H1 (cell line): Measurements from ENCODE around the gene CXCL6. TPM values are rescaled to one million over a fixed set of nuclear protein-coding genes. Genes with fewer than 3 reads are reported as not detected.
A peak's percentile ranks its signal among the peaks of the same experiment; 100 is the strongest.

Experiments used
- CTCF ChIA-PET: fragments of 300-600 bp; sonication (Branson Sonifier 250); formaldehyde crosslinking; loops from one replicate; lab custom pipeline; 2021; ENCODE audit not compliant: partially characterized antibody; lab: Charles Lee
- POLR2A ChIA-PET: fragments of 300-600 bp; sonication (Branson Sonifier 250); formaldehyde crosslinking; loops from one replicate; lab custom pipeline; 2021; ENCODE audit warnings: inconsistent platforms; ENCODE audit not compliant: partially characterized antibody; lab: Charles Lee
- DNase-seq, 2 experiments: peaks; one replicate each; pipeline versions ENCODE4 v3.0.0 to v3.0.0-alpha.2; 2010 to 2022; ENCODE audit warnings: low spot score in 2 of 2, low read depth in 1 of 2, mixed read lengths in 1 of 2
- FAIRE-seq: peaks from 2 replicates; lab custom pipeline; 2011; peaks lifted over from hg19 to GRCh38; lab: Jason Lieb, UNC
- H2AFZ ChIP-seq: 2 replicates; pipeline ENCODE4 v1.8.1; 2012; ENCODE audit warnings: low read length, inconsistent platforms
- H2AK5ac ChIP-seq: 2 replicates; pipeline ENCODE4 v1.6.1; 2013; ENCODE audit warnings: low read depth, low read length
- H2BK120ac ChIP-seq: replicated peaks from 2 replicates; pipeline ENCODE3; 2013; ENCODE audit warnings: low read depth, low read length, inconsistent platforms
- H2BK12ac ChIP-seq: 2 replicates; pipeline ENCODE4 v1.6.1; 2013; ENCODE audit warnings: low read depth, low read length
- H2BK15ac ChIP-seq: 2 replicates; pipeline ENCODE4 v1.6.1; 2013; ENCODE audit warnings: low read length
- H2BK20ac ChIP-seq: 2 replicates; pipeline ENCODE4 v1.6.1; 2013; ENCODE audit warnings: low read length
- H2BK5ac ChIP-seq: 2 replicates; pipeline ENCODE4 v1.6.1; 2013; ENCODE audit warnings: low read depth, low read length
- H3K14ac ChIP-seq: 2 replicates; pipeline ENCODE4 v1.6.1; 2013; ENCODE audit warnings: inconsistent platforms; ENCODE audit not compliant: insufficient read length
- H3K18ac ChIP-seq: 2 replicates; pipeline ENCODE4 v1.6.1; 2013; ENCODE audit warnings: low read length; ENCODE audit errors: extremely low read depth
- H3K23ac ChIP-seq: 2 replicates; pipeline ENCODE4 v1.6.1; 2013; ENCODE audit warnings: inconsistent platforms; ENCODE audit not compliant: insufficient read length
- H3K23me2 ChIP-seq: 2 replicates; pipeline ENCODE4 v1.6.1; 2013; ENCODE audit warnings: low read depth, low read length
- H3K27ac ChIP-seq: 2 replicates; pipeline ENCODE4 v1.6.1; 2011; ENCODE audit warnings: low read depth, low read length, inconsistent platforms
- H3K27me3 ChIP-seq, 4 experiments: replicated peaks in 1 of 4; 1 replicate in 1 of 4; 2 replicates in 3 of 4; pipeline versions ENCODE4 v1.6.1 to v1.8.1; 2011 to 2013; ENCODE audit warnings: low read length in 3 of 4, mild to moderate bottlenecking in 3 of 4, inconsistent platforms in 2 of 4, mixed read lengths in 2 of 4, moderate library complexity in 1 of 4; ENCODE audit not compliant: control insufficient read depth in 3 of 4, insufficient read depth in 3 of 4; ENCODE audit errors: extremely low read depth in 1 of 4
- H3K36me3 ChIP-seq, 4 experiments: 2 replicates each; pipeline versions ENCODE4 v1.6.1 to v1.8.1; 2011 to 2013; ENCODE audit warnings: mild to moderate bottlenecking in 4 of 4, low read length in 3 of 4, moderate library complexity in 2 of 4, control low read depth in 1 of 4, inconsistent platforms in 1 of 4; ENCODE audit not compliant: insufficient read depth in 4 of 4, control insufficient read depth in 2 of 4
- H3K4ac ChIP-seq: replicated peaks from 2 replicates; pipeline ENCODE3; 2013; ENCODE audit warnings: low read length, low read depth, mixed read lengths, inconsistent platforms; ENCODE audit not compliant: insufficient read length
- H3K4me1 ChIP-seq, 4 experiments: replicated peaks in 1 of 4; 1 replicate in 1 of 4; 2 replicates in 3 of 4; pipeline versions ENCODE4 v1.6.1 to v1.8.1; 2011 to 2013; ENCODE audit warnings: low read length in 3 of 4, inconsistent platforms in 2 of 4, mixed read lengths in 1 of 4; ENCODE audit not compliant: insufficient read depth in 4 of 4, control insufficient read depth in 3 of 4
- H3K4me2 ChIP-seq, 2 experiments: 2 replicates each; pipeline versions ENCODE4 v1.6.1 to v1.8.1; 2011 to 2013; ENCODE audit warnings: low read depth in 2 of 2, low read length in 2 of 2, control low read depth in 1 of 2, inconsistent platforms in 1 of 2, mild to moderate bottlenecking in 1 of 2; ENCODE audit not compliant: insufficient read depth in 1 of 2
- H3K4me3 ChIP-seq, 4 experiments: fragments of 200-600, 300-600 bp in 1 of 4; sonication (generic), shearing (Covaris generic), sonication (Bioruptor Twin) in 1 of 4; 2 replicates each; pipeline versions ENCODE4 v1.5.1 to v1.8.1; 2011 to 2016; ENCODE audit warnings: low read length in 4 of 4, low read depth in 3 of 4, control low read depth in 2 of 4, inconsistent platforms in 2 of 4, mild to moderate bottlenecking in 2 of 4, mixed read lengths in 1 of 4, moderate library complexity in 1 of 4; ENCODE audit not compliant: insufficient read depth in 2 of 4; ENCODE audit errors: extremely low read depth in 1 of 4
- H3K56ac ChIP-seq: replicated peaks from 2 replicates; pipeline ENCODE3; 2013; ENCODE audit warnings: low read depth, mild to moderate bottlenecking, mixed read lengths, low read length, inconsistent platforms; ENCODE audit not compliant: insufficient read length
- H3K79me1 ChIP-seq: 2 replicates; pipeline ENCODE4 v1.6.1; 2013; ENCODE audit warnings: low read depth, low read length, control low read depth
- H3K79me2 ChIP-seq, 2 experiments: 2 replicates each; pipeline versions ENCODE4 v1.6.1 to v1.8.1; 2012 to 2013; ENCODE audit warnings: low read length in 2 of 2, mild to moderate bottlenecking in 2 of 2, inconsistent platforms in 1 of 2; ENCODE audit not compliant: insufficient read depth in 2 of 2, control insufficient read depth in 1 of 2
- H3K9ac ChIP-seq, 4 experiments: replicated peaks in 1 of 4; 1 replicate in 1 of 4; 2 replicates in 3 of 4; pipeline versions ENCODE4 v1.6.1 to v1.8.1; 2011 to 2013; ENCODE audit warnings: low read depth in 3 of 4, low read length in 3 of 4, control low read depth in 2 of 4, mild to moderate bottlenecking in 2 of 4, moderate library complexity in 2 of 4, inconsistent platforms in 1 of 4; ENCODE audit errors: extremely low read depth in 1 of 4
- H3K9me3 ChIP-seq, 2 experiments: 2 replicates each; pipeline versions ENCODE4 v1.6.1 to v1.8.1; 2012 to 2013; ENCODE audit warnings: mild to moderate bottlenecking in 2 of 2, moderate library complexity in 2 of 2, control low read depth in 1 of 2, inconsistent platforms in 1 of 2, low read depth in 1 of 2, low read length in 1 of 2, mixed read lengths in 1 of 2; ENCODE audit not compliant: insufficient read depth in 2 of 2
- H4K20me1 ChIP-seq, 2 experiments: replicated peaks in 1 of 2; 2 replicates each; pipeline versions ENCODE3 to v1.8.1; 2011 to 2013; ENCODE audit warnings: inconsistent platforms in 2 of 2, low read length in 2 of 2, mild to moderate bottlenecking in 1 of 2; ENCODE audit not compliant: insufficient read depth in 2 of 2, control insufficient read depth in 1 of 2
- H4K5ac ChIP-seq: 2 replicates; pipeline ENCODE4 v1.6.1; 2013; ENCODE audit warnings: low read length, low read depth, mixed read lengths, inconsistent platforms; ENCODE audit not compliant: insufficient read length
- H4K8ac ChIP-seq: 2 replicates; pipeline ENCODE4 v1.8.0; 2013; ENCODE audit warnings: mild to moderate bottlenecking, moderate library complexity, low read length, inconsistent platforms; ENCODE audit not compliant: insufficient read depth; ENCODE audit errors: extremely low read depth
- H4K91ac ChIP-seq: replicated peaks from 2 replicates; pipeline ENCODE3; 2013; ENCODE audit warnings: low read length, mixed read lengths, inconsistent platforms; ENCODE audit not compliant: insufficient read length
- CHD2 ChIP-seq: IDR thresholded peaks from 2 replicates; pipeline ENCODE4 v1.6.1; 2012; ENCODE audit warnings: low read length, improper control_type of control experiment
- MAFK ChIP-seq: IDR thresholded peaks from 2 replicates; pipeline ENCODE4 v1.6.1; 2012; ENCODE audit warnings: low read depth, mild to moderate bottlenecking, improper control_type of control experiment, low read length
- SUZ12 ChIP-seq: fragments of 200-600 bp; sonication (generic); IDR thresholded peaks from 2 replicates; pipeline ENCODE4 v1.6.1; 2012; ENCODE audit warnings: mild to moderate bottlenecking, inconsistent platforms, low read length, moderate library complexity, mixed read lengths
- TAF7 ChIP-seq: optimal IDR thresholded peaks from 2 replicates; pipeline ENCODE3; 2011; ENCODE audit warnings: low read depth, mild to moderate bottlenecking, inconsistent platforms, low read length, moderate library complexity, borderline replicate concordance
- polyA plus RNA-seq, 7 experiments: library from polyadenylated mRNA; depleted of rRNA in 3 of 7; stranded (reverse) in 5 of 7; unstranded in 2 of 7; fragments of >200 nt in 5 of 7; fragments of 200-250 nt in 2 of 7; gene quantifications; 1 replicate in 5 of 7; 2 replicates in 1 of 7; 4 replicates in 1 of 7; pipeline versions ENCODE4 v1.2.1 to v1.2.3, GENCODE V29; 2011 to 2013; ENCODE audit warnings: missing spikeins in 2 of 7, mixed read lengths in 2 of 7
- total RNA-seq: library from RNA; stranded (reverse); fragmentation: NEBNext Ultra II Directional; extraction: Animal tissue kit (Norgen Biotek cat#: 25700); gene quantifications from 2 replicates; pipeline ENCODE4 v1.2.1, GENCODE V29; 2021

The CXCL6 gene
- total and polyA plus RNA-seq, 2 of the 8 experiments (the other 6 are each of a cell fraction or from before 2014, with no cell fraction given) = 6.3 to 8.0 TPM

GRCh38 chr4:73852771-73853170, 16.3 kb downstream of the CXCL6 start:
- POLR2A ChIA-PET = no interaction called here
- H2BK5ac ChIP-seq = no peak overlapping the region
- TF ChIP-seq TAF7 (no peak), CHD2 (no peak), SUZ12 (no peak), MAFK (no peak)

More at GRCh38 chr4:73852771-73853170, 16.3 kb downstream of the CXCL6 start:
- no peaks in the 10 kb centered on the region; the same call in 1 of the 2 replicates for H3K23me2 ChIP-seq
- H3K23ac ChIP-seq = no peak overlapping the region
- no peak overlapping the region for H4K8ac ChIP-seq
- no peak overlapping the region for H3K4me3 ChIP-seq
- no peak overlapping the region for H3K18ac ChIP-seq
- H3K27ac ChIP-seq = no peak overlapping the region
- FAIRE-seq = no peak
- peak overlapping the region; percentile 32 for H4K91ac ChIP-seq
- H3K27me3 ChIP-seq = no peaks in the 10 kb centered on the region
- DNase-seq = no peak
- H3K9ac ChIP-seq = no peak overlapping the region
- H2BK15ac ChIP-seq = no peak overlapping the region
- no peaks in the 10 kb centered on the region for H3K79me2 ChIP-seq
- no peak overlapping the region for H2BK120ac ChIP-seq
- no peaks in the 10 kb centered on the region for H3K9me3 ChIP-seq
- no peak overlapping the region for H2AK5ac ChIP-seq
- CTCF ChIA-PET = interaction anchor here (0.9 to 5.0 kb wide), 7 partner anchors 9 to 117 kb away, joined by 3 to 40 read pairs (median 3); partner anchors contain the start of gene CXCL1
- H3K14ac ChIP-seq = no peak overlapping the region
- no peaks in the 10 kb centered on the region for H4K20me1 ChIP-seq
- no peak overlapping the region for H4K5ac ChIP-seq
- no peak overlapping the region for H3K56ac ChIP-seq
- no peak overlapping the region for H3K4ac ChIP-seq
- H3K79me1 ChIP-seq = no peaks in the 10 kb centered on the region
- H2AFZ ChIP-seq = peak overlapping the region; percentile 77; the same call in 1 of the 2 replicates
- no peak overlapping the region for H2BK20ac ChIP-seq
- no peaks in the 10 kb centered on the region for H3K36me3 ChIP-seq
- H3K4me1 ChIP-seq = 0 out of 7 replicates have a peak, but pooled peaks cover 0 to 3% (median 0%) of the 10 kb centered on the region in 4 experiments
- H3K4me2 ChIP-seq = peak overlapping the region in 1 of 2 experiments; percentile 32; a peak in 1 of 4 replicates
- no peak overlapping the region for H2BK12ac ChIP-seq
